CD8-positive, alpha-beta memory T cell (primary cell): ENCODE results near the gene EPHA7. TPM values are rescaled to one million over a fixed set of nuclear protein-coding genes. Genes with fewer than 3 reads are reported as not detected.

ENCODE experiments used
- CTCF ChIA-PET: fragments of 350-600 bp; sonication (Branson Sonifier 250); formaldehyde crosslinking; loops from one replicate; lab custom pipeline; 2021; ENCODE audit warnings: antibody characterized with exemption; lab: Charles Lee
- POLR2A ChIA-PET: fragments of 350-600 bp; sonication (Branson Sonifier 250); formaldehyde crosslinking; loops from one replicate; lab custom pipeline; 2021; ENCODE audit warnings: antibody characterized with exemption; lab: Charles Lee
- DNase-seq, 5 donors: peaks; one replicate each; pipeline versions ENCODE4 v3.0.0 to v3.0.0-alpha.2; 2020 to 2022; ENCODE audit warnings: mixed read lengths in 1 of 5
- H3K27ac ChIP-seq: one replicate; pipeline ENCODE4 v1.7.0; 2013; ENCODE audit warnings: low read depth, mild to moderate bottlenecking, low read length, moderate library complexity
- H3K27me3 ChIP-seq: 2 replicates; pipeline ENCODE4 v1.7.0; 2013; ENCODE audit warnings: low read length, mild to moderate bottlenecking; ENCODE audit not compliant: insufficient read depth, poor library complexity, severe bottlenecking
- H3K36me3 ChIP-seq: 2 replicates; pipeline ENCODE4 v1.7.0; 2013; ENCODE audit warnings: mild to moderate bottlenecking, low read length, moderate library complexity; ENCODE audit not compliant: insufficient read depth
- H3K4me1 ChIP-seq: 2 replicates; pipeline ENCODE4 v1.7.0; 2013; ENCODE audit warnings: mild to moderate bottlenecking, low read length, moderate library complexity; ENCODE audit not compliant: insufficient read depth
- H3K4me3 ChIP-seq: 2 replicates; pipeline ENCODE4 v1.7.0; 2013; ENCODE audit warnings: mild to moderate bottlenecking, low read length
- H3K9me3 ChIP-seq: 2 replicates; pipeline ENCODE4 v1.7.0; 2013; ENCODE audit warnings: mild to moderate bottlenecking, low read length
- H3K27ac Mint-ChIP-seq, 8 donors: one replicate each; pipeline ENCODE4 v1.8.0; 2020 to 2021; ENCODE audit warnings: mixed read lengths in 8 of 8, mild to moderate bottlenecking in 6 of 8, inconsistent platforms in 3 of 8, moderate library complexity in 3 of 8
- H3K27me3 Mint-ChIP-seq, 2 donors: one replicate each; pipeline ENCODE4 v1.8.0; 2020 to 2021; ENCODE audit warnings: mixed read lengths in 2 of 2, mild to moderate bottlenecking in 1 of 2, moderate library complexity in 1 of 2
- H3K36me3 Mint-ChIP-seq, 3 donors: one replicate each; pipeline ENCODE4 v1.8.0; 2020 to 2021; ENCODE audit warnings: mixed read lengths in 3 of 3, inconsistent platforms in 1 of 3, mild to moderate bottlenecking in 1 of 3
- H3K4me1 Mint-ChIP-seq, 3 donors: one replicate each; pipeline ENCODE4 v1.8.0; 2020 to 2021; ENCODE audit warnings: mixed read lengths in 3 of 3, inconsistent platforms in 1 of 3, mild to moderate bottlenecking in 1 of 3
- H3K4me3 Mint-ChIP-seq, 7 donors: one replicate each; pipeline ENCODE4 v1.8.0; 2020 to 2021; ENCODE audit warnings: mixed read lengths in 7 of 7, mild to moderate bottlenecking in 6 of 7, moderate library complexity in 4 of 7, inconsistent platforms in 2 of 7
- H3K9me3 Mint-ChIP-seq, 5 donors: one replicate each; pipeline ENCODE4 v1.8.0; 2020 to 2022; ENCODE audit warnings: mixed read lengths in 5 of 5, mild to moderate bottlenecking in 3 of 5, moderate library complexity in 2 of 5, inconsistent platforms in 1 of 5
- polyA plus RNA-seq: library from polyadenylated mRNA; unstranded; fragments of 300-500 nt; fragmentation: Illumina TruSeq; gene quantifications from one replicate; pipeline ENCODE4 v1.2.3, GENCODE V29; 2021
- total RNA-seq, 2 experiments: library from RNA; stranded (reverse); gene quantifications; one replicate each; pipeline ENCODE4 v1.2.3, GENCODE V29; 2021

EPHA7 gene
- total and polyA plus RNA-seq, 3 experiments from 2014 or later: not detected

- Mint-ChIP-seq H3K9me3 (peaks cover 0 to 13% (median 6%) of the 10 kb centered on the region in 5 donors), H3K4me3 (no peak overlapping the region), H3K27me3 (no peaks in the 10 kb centered on the region), H3K4me1 (no peaks in the 10 kb centered on the region), H3K27ac (no peak overlapping the region), H3K36me3 (no peaks in the 10 kb centered on the region)
- Histone ChIP-seq H3K9me3 (no peaks in the 10 kb centered on the region), H3K27me3 (no peaks in the 10 kb centered on the region), H3K4me1 (no peaks in the 10 kb centered on the region), H3K4me3 (no peak overlapping the region), H3K36me3 (no peaks in the 10 kb centered on the region), H3K27ac (no peak overlapping the region)
- ChIA-PET POLR2A (no interaction called here), CTCF (no interaction called here)
- no peak for DNase-seq
Measured at GRCh38 chr6:93389192-93389591, 30.2 kb downstream of the EPHA7 start.

- ChIA-PET POLR2A (no interaction called here), CTCF (no interaction called here)
- Mint-ChIP-seq H3K4me3 (no peak overlapping the region), H3K36me3 (no peaks in the 10 kb centered on the region), H3K9me3 (peaks cover 0 to 12% (median 6%) of the 10 kb centered on the region in 5 donors), H3K27me3 (no peaks in the 10 kb centered on the region), H3K4me1 (no peaks in the 10 kb centered on the region), H3K27ac (no peak overlapping the region)
- no peaks in the 10 kb centered on the region for H3K4me1 ChIP-seq
- no peak for DNase-seq
- no peaks in the 10 kb centered on the region for H3K9me3 ChIP-seq
- H3K27me3 ChIP-seq: no peaks in the 10 kb centered on the region
- no peak overlapping the region for H3K4me3 ChIP-seq
- no peak overlapping the region for H3K27ac ChIP-seq
- H3K36me3 ChIP-seq: no peaks in the 10 kb centered on the region
Measured at GRCh38 chr6:93388070-93388469, 31.3 kb downstream of the EPHA7 start.

- Mint-ChIP-seq H3K36me3 (no peaks in the 10 kb centered on the region), H3K9me3 (peaks cover 2 to 22% (median 6%) of the 10 kb centered on the region in 5 donors), H3K27me3 (no peaks in the 10 kb centered on the region), H3K27ac (no peak overlapping the region), H3K4me3 (no peak overlapping the region), H3K4me1 (no peaks in the 10 kb centered on the region)
- no peaks in the 10 kb centered on the region for H3K9me3 ChIP-seq
- no peaks in the 10 kb centered on the region for H3K27me3 ChIP-seq
- H3K4me3 ChIP-seq: no peak overlapping the region
- ChIA-PET CTCF (no interaction called here), POLR2A (no interaction called here)
- H3K4me1 ChIP-seq: no peaks in the 10 kb centered on the region
- no peak overlapping the region for H3K27ac ChIP-seq
- no peaks in the 10 kb centered on the region for H3K36me3 ChIP-seq
- no peak for DNase-seq
Measured at GRCh38 chr6:93376026-93376540, 43.3 kb downstream of the EPHA7 start.

- no peaks in the 10 kb centered on the region for H3K36me3 ChIP-seq
- Mint-ChIP-seq H3K9me3 (peaks cover 0 to 25% (median 6%) of the 10 kb centered on the region in 5 donors), H3K4me3 (no peak overlapping the region), H3K4me1 (no peaks in the 10 kb centered on the region), H3K27ac (no peak overlapping the region), H3K27me3 (no peaks in the 10 kb centered on the region), H3K36me3 (no peaks in the 10 kb centered on the region)
- ChIA-PET POLR2A (no interaction called here), CTCF (no interaction called here)
- no peak for DNase-seq
- H3K4me3 ChIP-seq: no peak overlapping the region
- no peak overlapping the region for H3K27ac ChIP-seq
- no peaks in the 10 kb centered on the region for H3K27me3 ChIP-seq
- H3K9me3 ChIP-seq: no peaks in the 10 kb centered on the region
- H3K4me1 ChIP-seq: no peaks in the 10 kb centered on the region
Measured at GRCh38 chr6:93373445-93373844, 45.9 kb downstream of the EPHA7 start.

GRCh38 chr6:93371756-93372155 lies 47.6 kb downstream of the EPHA7 start:
- H3K4me3 Mint-ChIP-seq: no peak overlapping the region
- peaks cover 0 to 24% (median 3%) of the 10 kb centered on the region in 5 donors for H3K9me3 Mint-ChIP-seq
- no peak overlapping the region for H3K27ac Mint-ChIP-seq
- no peaks in the 10 kb centered on the region for H3K27me3 Mint-ChIP-seq
- no peak overlapping the region for H3K4me3 ChIP-seq
- ChIA-PET CTCF (no interaction called here), POLR2A (no interaction called here)
- no peaks in the 10 kb centered on the region for H3K9me3 ChIP-seq
- H3K27ac ChIP-seq: no peak overlapping the region
- H3K27me3 ChIP-seq: no peaks in the 10 kb centered on the region
- H3K36me3 Mint-ChIP-seq: no peaks in the 10 kb centered on the region
- H3K36me3 ChIP-seq: no peaks in the 10 kb centered on the region
- no peaks in the 10 kb centered on the region for H3K4me1 ChIP-seq
- DNase-seq: no peak
- H3K4me1 Mint-ChIP-seq: no peaks in the 10 kb centered on the region

GRCh38 chr6:93369586-93370134 lies 49.7 kb downstream of the EPHA7 start:
- no peaks in the 10 kb centered on the region for H3K4me1 ChIP-seq
- Mint-ChIP-seq H3K4me1 (no peaks in the 10 kb centered on the region), H3K27ac (no peak overlapping the region), H3K36me3 (no peaks in the 10 kb centered on the region), H3K27me3 (no peaks in the 10 kb centered on the region), H3K9me3 (peaks cover 0 to 31% (median 1%) of the 10 kb centered on the region in 5 donors), H3K4me3 (no peak overlapping the region)
- POLR2A ChIA-PET: no interaction called here
- H3K4me3 ChIP-seq: no peak overlapping the region
- H3K9me3 ChIP-seq: no peaks in the 10 kb centered on the region
- CTCF ChIA-PET: no interaction called here
- no peaks in the 10 kb centered on the region for H3K27me3 ChIP-seq
- H3K27ac ChIP-seq: no peak overlapping the region
- H3K36me3 ChIP-seq: no peaks in the 10 kb centered on the region
- no peak for DNase-seq

- H3K9me3 ChIP-seq: no peaks in the 10 kb centered on the region
- POLR2A ChIA-PET: no interaction called here
- peaks cover 0 to 27% (median 1%) of the 10 kb centered on the region in 5 donors for H3K9me3 Mint-ChIP-seq
Measured at GRCh38 chr6:93366506-93366905, 52.9 kb downstream of the EPHA7 start.

GRCh38 chr6:93365445-93365844 lies 53.9 kb downstream of the EPHA7 start:
- no peaks in the 10 kb centered on the region for H3K27me3 ChIP-seq
- no peak for DNase-seq
- H3K27me3 Mint-ChIP-seq: no peaks in the 10 kb centered on the region
- H3K4me1 ChIP-seq: no peaks in the 10 kb centered on the region
- H3K36me3 Mint-ChIP-seq: no peaks in the 10 kb centered on the region
- no peaks in the 10 kb centered on the region for H3K4me1 Mint-ChIP-seq
- no peak overlapping the region for H3K4me3 ChIP-seq
- no peak overlapping the region for H3K27ac Mint-ChIP-seq
- H3K4me3 Mint-ChIP-seq: no peak overlapping the region
- peaks cover 0 to 25% (median 1%) of the 10 kb centered on the region in 5 donors for H3K9me3 Mint-ChIP-seq
- no peaks in the 10 kb centered on the region for H3K9me3 ChIP-seq
- CTCF ChIA-PET: no interaction called here
- no peak overlapping the region for H3K27ac ChIP-seq
- POLR2A ChIA-PET: no interaction called here
- H3K36me3 ChIP-seq: no peaks in the 10 kb centered on the region

More at GRCh38 chr6:93366506-93366905, 52.9 kb downstream of the EPHA7 start:
- CTCF ChIA-PET: no interaction called here
- no peaks in the 10 kb centered on the region for H3K4me1 ChIP-seq
- DNase-seq: no peak
- H3K27ac ChIP-seq: no peak overlapping the region
- Mint-ChIP-seq H3K27ac (no peak overlapping the region), H3K4me1 (no peaks in the 10 kb centered on the region), H3K4me3 (no peak overlapping the region), H3K36me3 (no peaks in the 10 kb centered on the region), H3K27me3 (no peaks in the 10 kb centered on the region)
- no peaks in the 10 kb centered on the region for H3K27me3 ChIP-seq
- no peak overlapping the region for H3K4me3 ChIP-seq
- H3K36me3 ChIP-seq: no peaks in the 10 kb centered on the region
